ENCODE data around the gene PSG1. TPM values are rescaled to one million over a fixed set of nuclear protein-coding genes. Genes with fewer than 3 reads are reported as not detected.
"Not testable (repeated sequence)": the region's sequence is repeated elsewhere in the genome, so short reads cannot be mapped to it uniquely, and the experiment has no call there.

PSG1 gene
- total RNA-seq, 1 donor from 2014 or later: not detected

- DNase-seq (ENCODE audit: extremely low spot score in 2 of 2); H3K9me3 ChIP-seq; H3K36me3 ChIP-seq; H3K4me1 ChIP-seq; H3K27ac ChIP-seq; intact Hi-C loops (cut with DNase I); H3K4me3 ChIP-seq; H3K27me3 ChIP-seq: not testable (repeated sequence)
Measured at GRCh38 chr19:42916931-42917330, 37.4 kb upstream of the PSG1 start.

GRCh38 chr19:42913516-42913915 is 34.0 kb upstream of the PSG1 start:
- H3K9me3 ChIP-seq; H3K36me3 ChIP-seq; DNase-seq (ENCODE audit: extremely low spot score in 2 of 2); H3K27ac ChIP-seq; intact Hi-C loops (cut with DNase I); H3K4me1 ChIP-seq; H3K4me3 ChIP-seq; H3K27me3 ChIP-seq: not testable (repeated sequence)

- H3K9me3 ChIP-seq; H3K27ac ChIP-seq; DNase-seq (ENCODE audit: extremely low spot score in 2 of 2); intact Hi-C loops (cut with DNase I); H3K36me3 ChIP-seq; H3K27me3 ChIP-seq; H3K4me1 ChIP-seq; H3K4me3 ChIP-seq: not testable (repeated sequence)
Measured at GRCh38 chr19:42912941-42913340, 33.4 kb upstream of the PSG1 start.

GRCh38 chr19:42911731-42912130 is 32.2 kb upstream of the PSG1 start:
- intact Hi-C loops (cut with DNase I); H3K27ac ChIP-seq; H3K9me3 ChIP-seq; H3K27me3 ChIP-seq; H3K4me3 ChIP-seq; H3K4me1 ChIP-seq; H3K36me3 ChIP-seq; DNase-seq (ENCODE audit: extremely low spot score in 2 of 2): not testable (repeated sequence)

- H3K36me3 ChIP-seq; H3K27me3 ChIP-seq; intact Hi-C loops (cut with DNase I); DNase-seq (ENCODE audit: extremely low spot score in 2 of 2); H3K4me1 ChIP-seq; H3K27ac ChIP-seq; H3K4me3 ChIP-seq; H3K9me3 ChIP-seq: not testable (repeated sequence)
Measured at GRCh38 chr19:42906162-42906561, 26.6 kb upstream of the PSG1 start.

- intact Hi-C loops (cut with DNase I); DNase-seq (ENCODE audit: extremely low spot score in 2 of 2); H3K4me1 ChIP-seq: not testable (repeated sequence)
Measured at GRCh38 chr19:42900561-42900960, 21.0 kb upstream of the PSG1 start.

GRCh38 chr19:42899674-42900073 is 20.2 kb upstream of the PSG1 start:
- H3K4me1 ChIP-seq; H3K9me3 ChIP-seq; intact Hi-C loops (cut with DNase I); DNase-seq (ENCODE audit: extremely low spot score in 2 of 2); H3K36me3 ChIP-seq; H3K27me3 ChIP-seq; H3K27ac ChIP-seq; H3K4me3 ChIP-seq: not testable (repeated sequence)

More at GRCh38 chr19:42900561-42900960, 21.0 kb upstream of the PSG1 start:
- H3K4me3 ChIP-seq, H3K36me3 ChIP-seq, H3K9me3 ChIP-seq, H3K27ac ChIP-seq, H3K27me3 ChIP-seq: not testable (repeated sequence)

- H3K36me3 ChIP-seq; H3K27me3 ChIP-seq; H3K27ac ChIP-seq; intact Hi-C loops (cut with DNase I); H3K9me3 ChIP-seq; H3K4me1 ChIP-seq; DNase-seq (ENCODE audit: extremely low spot score in 2 of 2); H3K4me3 ChIP-seq: not testable (repeated sequence)
Measured at GRCh38 chr19:42899110-42899509, 19.6 kb upstream of the PSG1 start.

GRCh38 chr19:42898656-42899055 is 19.1 kb upstream of the PSG1 start:
- H3K4me3 ChIP-seq; H3K27ac ChIP-seq; intact Hi-C loops (cut with DNase I); DNase-seq (ENCODE audit: extremely low spot score in 2 of 2); H3K27me3 ChIP-seq; H3K9me3 ChIP-seq; H3K4me1 ChIP-seq; H3K36me3 ChIP-seq: not testable (repeated sequence)

GRCh38 chr19:42897729-42898128 is 18.2 kb upstream of the PSG1 start:
- H3K4me3 ChIP-seq; H3K27ac ChIP-seq; DNase-seq (ENCODE audit: extremely low spot score in 2 of 2); H3K9me3 ChIP-seq; H3K36me3 ChIP-seq; H3K27me3 ChIP-seq; H3K4me1 ChIP-seq; intact Hi-C loops (cut with DNase I): not testable (repeated sequence)

GRCh38 chr19:42890446-42890845 is 10.9 kb upstream of the PSG1 start:
- intact Hi-C loops (cut with DNase I): not testable (repeated sequence)

GRCh38 chr19:42887876-42888445 is 8.4 kb upstream of the PSG1 start:
- H3K9me3 ChIP-seq; H3K4me1 ChIP-seq; intact Hi-C loops (cut with DNase I); H3K4me3 ChIP-seq; DNase-seq (ENCODE audit: extremely low spot score in 2 of 2); H3K36me3 ChIP-seq; H3K27me3 ChIP-seq; H3K27ac ChIP-seq: not testable (repeated sequence)

More at GRCh38 chr19:42890446-42890845, 10.9 kb upstream of the PSG1 start:
- not testable (repeated sequence) for H3K36me3 ChIP-seq; H3K4me3 ChIP-seq; H3K27ac ChIP-seq; H3K9me3 ChIP-seq; DNase-seq (ENCODE audit: extremely low spot score in 2 of 2); H3K4me1 ChIP-seq; H3K27me3 ChIP-seq

GRCh38 chr19:42882730-42883129 is 3.2 kb upstream of the PSG1 start:
- H3K4me1 ChIP-seq; H3K9me3 ChIP-seq; H3K4me3 ChIP-seq; intact Hi-C loops (cut with DNase I); DNase-seq (ENCODE audit: extremely low spot score in 2 of 2); H3K27ac ChIP-seq; H3K27me3 ChIP-seq; H3K36me3 ChIP-seq: not testable (repeated sequence)

- H3K27me3 ChIP-seq; DNase-seq (ENCODE audit: extremely low spot score in 2 of 2); H3K4me1 ChIP-seq; intact Hi-C loops (cut with DNase I); H3K9me3 ChIP-seq; H3K36me3 ChIP-seq; H3K27ac ChIP-seq; H3K4me3 ChIP-seq: not testable (repeated sequence)
Measured at GRCh38 chr19:42882010-42882409, 2.5 kb upstream of the PSG1 start.

All from vagina (tissue), 2 donors.